SK-N-SH (cell line): Measurements from ENCODE around the gene TMEM169. TPM values are rescaled to one million over a fixed set of nuclear protein-coding genes. Genes with fewer than 3 reads are reported as not detected.

Experiments used
- CTCF ChIA-PET: fragments of 300-600, 350-600 bp; formaldehyde crosslinking; extraction: SDS; loops from one replicate; lab custom pipeline; 2021; lab: Yijun Ruan, JAX
- POLR2A ChIA-PET: fragments of 350-600 bp; sonication (Branson Sonifier 250); formaldehyde crosslinking; extraction: SDS; loops from one replicate; lab custom pipeline; 2020; ENCODE audit warnings: antibody characterized with exemption, inconsistent platforms; lab: Yijun Ruan, JAX
- DNase-seq: peaks from one replicate; pipeline ENCODE4 v3.0.0; 2012
- H2AFZ ChIP-seq: fragments of 200-600 bp; sonication (generic); 2 replicates; pipeline ENCODE4 v1.8.1; 2016; ENCODE audit warnings: antibody characterized with exemption, mild to moderate bottlenecking, low read depth
- H3F3A ChIP-seq: fragments of 200-600 bp; sonication (generic); replicated peaks from 2 replicates; pipeline ENCODE3; 2016; ENCODE audit warnings: antibody characterized with exemption, mild to moderate bottlenecking; ENCODE audit not compliant: insufficient read depth
- H3K27ac ChIP-seq, 2 experiments: fragments of 200-500 bp in 1 of 2; fragments of 200-600 bp in 1 of 2; sonication (Bioruptor generic) in 1 of 2; sonication (generic), shearing (Covaris generic) in 1 of 2; 2 replicates each; pipeline versions ENCODE4 v1.5.1 to v1.6.1; 2014 to 2016; ENCODE audit warnings: low read depth in 2 of 2, inconsistent platforms in 1 of 2, low read length in 1 of 2, mild to moderate bottlenecking in 1 of 2, mixed read lengths in 1 of 2
- H3K27me3 ChIP-seq: fragments of 200-600 bp; sonication (generic), shearing (Covaris generic); 2 replicates; pipeline ENCODE4 v1.6.1; 2016; ENCODE audit warnings: mixed run types; ENCODE audit not compliant: insufficient read depth
- H3K36me3 ChIP-seq, 2 experiments: fragments of 200-500 bp in 1 of 2; fragments of 200-600 bp in 1 of 2; sonication (Bioruptor generic) in 1 of 2; sonication (generic) in 1 of 2; replicated peaks in 1 of 2; 2 replicates each; pipeline versions ENCODE3 to v1.5.1; 2014 to 2016; ENCODE audit warnings: low read length in 1 of 2, mild to moderate bottlenecking in 1 of 2; ENCODE audit not compliant: insufficient read depth in 2 of 2, control insufficient read depth in 1 of 2
- H3K4me1 ChIP-seq, 2 experiments: fragments of 200-500 bp in 1 of 2; fragments of 200-600 bp in 1 of 2; sonication (Bioruptor generic) in 1 of 2; sonication (generic), shearing (Covaris generic) in 1 of 2; 2 replicates each; pipeline versions ENCODE4 v1.5.1 to v1.6.1; 2014 to 2016; ENCODE audit warnings: low read depth in 1 of 2, low read length in 1 of 2, mixed run types in 1 of 2; ENCODE audit not compliant: insufficient read depth in 2 of 2, control insufficient read depth in 1 of 2
- H3K4me2 ChIP-seq: fragments of 200-600 bp; sonication (generic), shearing (Covaris generic); 2 replicates; pipeline ENCODE4 v1.6.1; 2017; ENCODE audit warnings: mixed run types
- H3K4me3 ChIP-seq, 2 experiments: fragments of 200-500 bp in 1 of 2; fragments of 200-600 bp in 1 of 2; sonication (Bioruptor generic) in 1 of 2; sonication (generic), shearing (Covaris generic) in 1 of 2; 2 replicates each; pipeline versions ENCODE4 v1.5.1 to v1.8.1; 2014 to 2016; ENCODE audit warnings: low read depth in 2 of 2, inconsistent platforms in 1 of 2, low read length in 1 of 2, mild to moderate bottlenecking in 1 of 2, mixed read lengths in 1 of 2, moderate library complexity in 1 of 2
- H3K79me2 ChIP-seq: fragments of 200-600 bp; sonication (generic); 2 replicates; pipeline ENCODE4 v1.8.1; 2017; ENCODE audit warnings: mild to moderate bottlenecking; ENCODE audit not compliant: insufficient read depth
- H3K9ac ChIP-seq: fragments of 200-600 bp; sonication (generic); 2 replicates; pipeline ENCODE4 v1.6.1; 2017; ENCODE audit warnings: mixed run types
- H3K9me2 ChIP-seq: fragments of 200-600 bp; sonication (generic); 2 replicates; pipeline ENCODE4 v1.6.1; 2017; ENCODE audit warnings: mixed run types
- H3K9me3 ChIP-seq: fragments of 200-600 bp; sonication (generic); 2 replicates; pipeline ENCODE4 v1.6.1; 2017; ENCODE audit warnings: mixed run types, mild to moderate bottlenecking, moderate library complexity
- H4K20me1 ChIP-seq: fragments of 200-600 bp; sonication (generic); 2 replicates; pipeline ENCODE4 v1.6.1; 2017; ENCODE audit warnings: mild to moderate bottlenecking, mixed run types; ENCODE audit not compliant: insufficient read depth
- ELF1 ChIP-seq: IDR thresholded peaks from 2 replicates; pipeline ENCODE4 v1.4.0; 2012
- EZH2phosphoT487 ChIP-seq: fragments of 200-600 bp; sonication (generic); IDR thresholded peaks from 2 replicates; pipeline ENCODE4 v1.6.1; 2017; ENCODE audit warnings: low read depth, mixed run types, mild to moderate bottlenecking, antibody characterized with exemption, moderate library complexity, borderline replicate concordance
- FOXM1 ChIP-seq: IDR thresholded peaks from 2 replicates; pipeline ENCODE4 v1.4.0; 2012; ENCODE audit warnings: low read depth, mild to moderate bottlenecking
- MXI1 ChIP-seq: IDR thresholded peaks from 2 replicates; pipeline ENCODE4 v1.6.1; 2012; ENCODE audit warnings: mild to moderate bottlenecking, low read depth, low read length, improper control_type of control experiment
- RCOR1 ChIP-seq: fragments of 150-350 bp; IDR thresholded peaks from 2 replicates; pipeline ENCODE4 v1.6.1; 2017; ENCODE audit warnings: antibody characterized with exemption, low read length
- RFX5 ChIP-seq: IDR thresholded peaks from 2 replicates; pipeline ENCODE4 v1.6.1; 2012; ENCODE audit warnings: mild to moderate bottlenecking, improper control_type of control experiment, low read length
- RXRA ChIP-seq: IDR thresholded peaks from 2 replicates; pipeline ENCODE4 v1.4.0; 2012; ENCODE audit warnings: low read depth, mild to moderate bottlenecking, borderline replicate concordance
- TCF12 ChIP-seq: IDR thresholded peaks from 2 replicates; pipeline ENCODE4 v1.4.0; 2012
- YY1 ChIP-seq: IDR thresholded peaks from 2 replicates; pipeline ENCODE4 v1.4.0; 2012; ENCODE audit warnings: low read depth, mild to moderate bottlenecking
- WGBS: methylation state at CpG from one replicate; pipeline ENCODE4 v1.1.6; 2017; ENCODE audit warnings: low lambda C conversion rate; 5-methylcytosine and 5-hydroxymethylcytosine counted together
- polyA plus RNA-seq, 3 experiments: library from polyadenylated mRNA; depleted of rRNA; stranded (reverse); fragments of >200 nt; gene quantifications; 2 replicates each; pipeline ENCODE4 v1.2.3, GENCODE V29; 2012
- TF ChIP-seq, protein P1 (sequence below): fragments of 200-600 bp; sonication (generic); IDR thresholded peaks from 2 replicates; pipeline ENCODE4 v1.6.1; 2017; ENCODE audit warnings: antibody characterized with exemption, mild to moderate bottlenecking, moderate library complexity
- TF ChIP-seq, protein P2 (sequence below): fragments of 150-350 bp; IDR thresholded peaks from 2 replicates; pipeline ENCODE4 v1.6.1; 2017; ENCODE audit warnings: antibody characterized with exemption, low read length, low read depth, borderline replicate concordance
- TF ChIP-seq, protein P3 (sequence below): IDR thresholded peaks from 2 replicates; pipeline ENCODE4 v1.4.0; 2012; ENCODE audit warnings: low read depth, borderline replicate concordance
- TF ChIP-seq, protein P4 (sequence below): IDR thresholded peaks from 2 replicates; pipeline ENCODE4; 2012

The TMEM169 gene
- polyA plus RNA-seq, 1 of the 3 experiments (the other 2 are of a cell fraction) = 0.30 TPM

DNA sequence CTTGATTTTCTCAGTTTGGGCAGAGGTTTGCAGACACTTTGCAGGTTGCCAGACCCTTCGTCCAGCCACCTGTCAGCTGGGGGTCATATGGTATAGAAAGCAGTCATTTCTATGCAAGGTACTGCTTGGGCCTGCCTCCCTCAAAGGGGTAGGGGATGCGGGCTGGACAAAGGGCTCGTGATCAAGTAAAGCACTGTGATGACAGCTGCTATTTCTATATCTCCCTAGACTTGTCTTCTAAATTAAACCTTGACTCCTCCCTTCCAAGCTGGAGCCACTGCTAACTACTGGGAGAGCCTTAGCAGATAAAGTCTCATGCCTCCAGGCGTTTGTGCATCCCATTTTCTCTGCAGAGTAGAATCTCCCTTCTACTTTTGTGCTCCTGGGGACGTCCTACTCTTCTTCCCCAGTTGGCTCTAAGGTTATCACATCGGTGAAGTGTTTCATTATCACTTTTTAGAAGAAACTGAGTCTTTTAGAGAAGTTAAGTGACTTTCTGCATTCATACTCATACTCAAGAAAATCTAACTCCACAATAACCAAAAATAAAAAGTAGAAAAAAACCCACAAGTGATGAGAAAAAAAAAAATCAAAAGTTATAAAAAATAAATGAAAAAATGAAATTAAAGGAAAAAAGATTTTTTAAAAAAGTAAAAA, 26.7 kb downstream of the TMEM169 start:
- TF ChIP-seq RCOR1 (no peak), ELF1 (no peak), YY1 (no peak)
- TF ChIP-seq, protein P1, sequence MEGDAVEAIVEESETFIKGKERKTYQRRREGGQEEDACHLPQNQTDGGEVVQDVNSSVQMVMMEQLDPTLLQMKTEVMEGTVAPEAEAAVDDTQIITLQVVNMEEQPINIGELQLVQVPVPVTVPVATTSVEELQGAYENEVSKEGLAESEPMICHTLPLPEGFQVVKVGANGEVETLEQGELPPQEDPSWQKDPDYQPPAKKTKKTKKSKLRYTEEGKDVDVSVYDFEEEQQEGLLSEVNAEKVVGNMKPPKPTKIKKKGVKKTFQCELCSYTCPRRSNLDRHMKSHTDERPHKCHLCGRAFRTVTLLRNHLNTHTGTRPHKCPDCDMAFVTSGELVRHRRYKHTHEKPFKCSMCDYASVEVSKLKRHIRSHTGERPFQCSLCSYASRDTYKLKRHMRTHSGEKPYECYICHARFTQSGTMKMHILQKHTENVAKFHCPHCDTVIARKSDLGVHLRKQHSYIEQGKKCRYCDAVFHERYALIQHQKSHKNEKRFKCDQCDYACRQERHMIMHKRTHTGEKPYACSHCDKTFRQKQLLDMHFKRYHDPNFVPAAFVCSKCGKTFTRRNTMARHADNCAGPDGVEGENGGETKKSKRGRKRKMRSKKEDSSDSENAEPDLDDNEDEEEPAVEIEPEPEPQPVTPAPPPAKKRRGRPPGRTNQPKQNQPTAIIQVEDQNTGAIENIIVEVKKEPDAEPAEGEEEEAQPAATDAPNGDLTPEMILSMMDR = no peak
- TF ChIP-seq, all 33 proteins: peak for 0
- Histone ChIP-seq H3K9me2 (no peaks in the 10 kb centered on the region), H3K79me2 (peaks cover 40% of the 10 kb centered on the region), H4K20me1 (peaks cover 11% of the 10 kb centered on the region), H3K36me3 (peaks cover 28 to 30% of the 10 kb centered on the region in 2 experiments), H3K9ac (peak overlapping the region; percentile 55; the same call in 1 of the 2 replicates), H3K4me1 (peaks cover 9 to 20% of the 10 kb centered on the region in 2 experiments), H3K9me3 (no peaks in the 10 kb centered on the region), H3F3A (peaks cover 11% of the 10 kb centered on the region), H3K27me3 (no peaks in the 10 kb centered on the region), H3K4me3 (peak overlapping the region; percentile 56 to 97), H2AFZ (peak overlapping the region; percentile 74), H3K4me2 (peak overlapping the region; percentile 74), H3K27ac (peak overlapping the region; percentile 85 to 89)
- ChIA-PET CTCF (interaction anchor here (0.7 to 2.2 kb wide), 5 partner anchors 26 to 579 kb away, joined by 3 to 8 read pairs (median 4); partner anchors contain the start of gene TMEM169), POLR2A (interaction anchor here (1.4 to 2.5 kb wide), 3 partner anchors 24 to 27 kb away, joined by 3 to 17 read pairs (median 4); partner anchors contain the start of genes PECR and TMEM169)
- DNase-seq = peak; percentile 48
- WGBS = 65% methylated on average over 6 of the region's 6 CpGs

DNA sequence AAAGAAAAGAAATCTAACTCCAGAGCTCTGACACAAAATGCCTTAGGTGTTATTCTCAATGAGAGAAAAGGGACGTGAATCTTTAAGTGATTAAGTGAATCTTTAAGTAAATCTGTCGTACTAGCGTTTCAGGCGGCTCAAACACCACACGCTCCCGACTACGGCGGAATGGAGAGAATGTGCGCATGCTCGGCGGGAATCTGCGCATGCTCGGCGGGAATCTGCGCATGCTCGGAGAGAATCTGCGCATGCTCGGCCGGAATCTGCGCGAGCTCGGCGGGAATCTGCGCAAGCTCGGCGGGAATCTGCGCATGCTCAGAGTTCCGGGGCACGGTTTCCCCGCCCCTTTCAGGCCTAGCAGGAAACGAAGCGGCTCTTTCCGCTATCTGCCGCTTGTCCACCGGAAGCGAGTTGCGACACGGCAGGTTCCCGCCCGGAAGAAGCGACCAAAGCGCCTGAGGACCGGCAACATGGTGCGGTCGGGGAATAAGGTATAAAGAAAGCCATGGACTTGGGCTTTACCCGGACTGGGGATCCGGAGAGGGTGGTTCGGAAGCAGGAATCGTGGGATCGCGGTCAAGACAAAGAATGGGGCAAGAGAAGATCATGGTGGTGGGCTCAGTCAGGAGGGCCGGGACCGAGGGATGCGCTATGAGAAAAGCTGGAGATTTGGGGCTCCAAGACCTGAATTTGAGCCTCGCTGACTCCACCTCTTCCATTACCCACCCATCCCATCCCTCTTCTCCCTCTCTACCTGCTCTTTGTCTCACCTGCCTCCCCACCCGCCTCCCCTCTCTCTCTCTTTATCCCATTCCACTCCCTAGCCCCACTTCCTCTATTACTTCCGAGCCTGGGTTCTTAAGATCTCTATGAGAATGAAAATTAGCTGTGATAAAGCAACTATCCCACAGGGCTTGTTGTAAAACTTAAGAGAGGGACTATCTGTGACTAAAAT, 27.5 kb downstream of the TMEM169 start, which contains the start of gene XRCC5:
Gene XRCC5, plus strand, starts transcription at position 382 of the 955 bp plus-strand sequence. Its CDS starts 89 bp downstream, at position 471.
- POLR2A ChIA-PET = interaction anchor here (2.5 kb wide), 1 partner anchor 27 kb away, joined by 17 read pairs; the partner anchor contains the start of genes PECR and TMEM169
- CTCF ChIA-PET = interaction anchor here (0.7 to 2.3 kb wide), 21 partner anchors 10 to 578 kb away, joined by 3 to 14 read pairs (median 4); partner anchors contain the start of genes MARCHF4, PECR and TMEM169
- no peaks in the 10 kb centered on the region for H3K9me2 ChIP-seq
- H2AFZ ChIP-seq = peak within 1 kb of the TSS; percentile 74
- H3K36me3 ChIP-seq = peaks cover 36 to 38% of the 10 kb centered on the region in 2 experiments
- H3K4me1 ChIP-seq = peaks cover 9 to 23% of the 10 kb centered on the region in 2 experiments
- H3K9me3 ChIP-seq = no peaks in the 10 kb centered on the region
- no peaks in the 10 kb centered on the region for H3K27me3 ChIP-seq
- H4K20me1 ChIP-seq = peaks cover 11% of the 10 kb centered on the region
- 1% methylated on average over 49 of the region's 57 CpGs for WGBS
- peak within 1 kb of the TSS; percentile 83 to 97 for H3K4me3 ChIP-seq
- H3K4me2 ChIP-seq = peak within 1 kb of the TSS; percentile 86
- H3F3A ChIP-seq = peaks cover 19% of the 10 kb centered on the region
- DNase-seq = peak; percentile 93
- peaks cover 48% of the 10 kb centered on the region for H3K79me2 ChIP-seq
- peak within 1 kb of the TSS; percentile 92 for H3K9ac ChIP-seq
- H3K27ac ChIP-seq = peak within 1 kb of the TSS; percentile 89 to 96
- TF ChIP-seq ELF1 (peak; percentile 91), RCOR1 (no peak), EZH2phosphoT487 (no peak), TCF12 (no peak), MXI1 (peak; percentile 80; the same call in 1 of the 2 replicates), RXRA (no peak), FOXM1 (no peak), RFX5 (no peak)
- TF ChIP-seq, protein P1 = no peak
- TF ChIP-seq, protein P2, sequence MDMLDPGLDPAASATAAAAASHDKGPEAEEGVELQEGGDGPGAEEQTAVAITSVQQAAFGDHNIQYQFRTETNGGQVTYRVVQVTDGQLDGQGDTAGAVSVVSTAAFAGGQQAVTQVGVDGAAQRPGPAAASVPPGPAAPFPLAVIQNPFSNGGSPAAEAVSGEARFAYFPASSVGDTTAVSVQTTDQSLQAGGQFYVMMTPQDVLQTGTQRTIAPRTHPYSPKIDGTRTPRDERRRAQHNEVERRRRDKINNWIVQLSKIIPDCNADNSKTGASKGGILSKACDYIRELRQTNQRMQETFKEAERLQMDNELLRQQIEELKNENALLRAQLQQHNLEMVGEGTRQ = no peak
- TF ChIP-seq, protein P3, sequence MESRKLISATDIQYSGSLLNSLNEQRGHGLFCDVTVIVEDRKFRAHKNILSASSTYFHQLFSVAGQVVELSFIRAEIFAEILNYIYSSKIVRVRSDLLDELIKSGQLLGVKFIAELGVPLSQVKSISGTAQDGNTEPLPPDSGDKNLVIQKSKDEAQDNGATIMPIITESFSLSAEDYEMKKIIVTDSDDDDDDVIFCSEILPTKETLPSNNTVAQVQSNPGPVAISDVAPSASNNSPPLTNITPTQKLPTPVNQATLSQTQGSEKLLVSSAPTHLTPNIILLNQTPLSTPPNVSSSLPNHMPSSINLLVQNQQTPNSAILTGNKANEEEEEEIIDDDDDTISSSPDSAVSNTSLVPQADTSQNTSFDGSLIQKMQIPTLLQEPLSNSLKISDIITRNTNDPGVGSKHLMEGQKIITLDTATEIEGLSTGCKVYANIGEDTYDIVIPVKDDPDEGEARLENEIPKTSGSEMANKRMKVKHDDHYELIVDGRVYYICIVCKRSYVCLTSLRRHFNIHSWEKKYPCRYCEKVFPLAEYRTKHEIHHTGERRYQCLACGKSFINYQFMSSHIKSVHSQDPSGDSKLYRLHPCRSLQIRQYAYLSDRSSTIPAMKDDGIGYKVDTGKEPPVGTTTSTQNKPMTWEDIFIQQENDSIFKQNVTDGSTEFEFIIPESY = peak; percentile 59; the same call in 1 of the 2 replicates
- TF ChIP-seq, protein P4, sequence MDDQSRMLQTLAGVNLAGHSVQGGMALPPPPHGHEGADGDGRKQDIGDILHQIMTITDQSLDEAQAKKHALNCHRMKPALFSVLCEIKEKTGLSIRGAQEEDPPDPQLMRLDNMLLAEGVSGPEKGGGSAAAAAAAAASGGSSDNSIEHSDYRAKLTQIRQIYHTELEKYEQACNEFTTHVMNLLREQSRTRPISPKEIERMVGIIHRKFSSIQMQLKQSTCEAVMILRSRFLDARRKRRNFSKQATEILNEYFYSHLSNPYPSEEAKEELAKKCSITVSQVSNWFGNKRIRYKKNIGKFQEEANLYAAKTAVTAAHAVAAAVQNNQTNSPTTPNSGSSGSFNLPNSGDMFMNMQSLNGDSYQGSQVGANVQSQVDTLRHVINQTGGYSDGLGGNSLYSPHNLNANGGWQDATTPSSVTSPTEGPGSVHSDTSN = no peak
